GM12875 (cell line): ENCODE measurements around the gene CASTOR1.
A peak's percentile ranks its signal among the peaks of the same experiment; 100 is the strongest.

Source experiments
- H3K4me3 ChIP-seq: one replicate; pipeline ENCODE4 v1.5.1; 2011; ENCODE audit warnings: low read depth, low read length, control low read depth
- TF ChIP-seq, protein P1 (sequence below): IDR thresholded peaks from 2 replicates; pipeline ENCODE4 v1.5.1; 2011; ENCODE audit warnings: low read depth, mild to moderate bottlenecking, control low read depth, inconsistent platforms, low read length, moderate library complexity, borderline replicate concordance; ENCODE audit not compliant: insufficient read depth

CASTOR1 gene

DNA sequence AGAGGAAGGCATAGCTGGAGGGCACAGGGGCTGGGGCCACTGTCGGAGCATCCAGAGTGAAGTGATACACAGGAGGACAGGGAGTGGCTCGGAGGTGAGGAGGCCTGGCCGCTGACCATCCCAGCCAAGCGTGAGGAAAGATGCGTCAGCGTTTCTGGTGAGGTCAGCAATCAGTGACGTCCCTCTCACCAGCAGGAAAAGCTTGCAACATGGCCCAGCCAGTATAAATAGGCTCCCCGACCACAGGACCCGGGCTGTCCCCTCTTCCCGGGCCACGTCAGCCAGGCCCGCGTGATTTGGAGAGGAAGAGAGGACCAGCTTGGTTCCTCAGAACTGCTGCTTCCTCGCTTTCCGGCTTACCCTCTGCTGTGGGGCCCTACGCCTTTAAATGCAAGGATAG, 18.5 kb downstream of the CASTOR1 start:
- H3K4me3 ChIP-seq, result no peak overlapping the region
- TF ChIP-seq, protein P1, sequence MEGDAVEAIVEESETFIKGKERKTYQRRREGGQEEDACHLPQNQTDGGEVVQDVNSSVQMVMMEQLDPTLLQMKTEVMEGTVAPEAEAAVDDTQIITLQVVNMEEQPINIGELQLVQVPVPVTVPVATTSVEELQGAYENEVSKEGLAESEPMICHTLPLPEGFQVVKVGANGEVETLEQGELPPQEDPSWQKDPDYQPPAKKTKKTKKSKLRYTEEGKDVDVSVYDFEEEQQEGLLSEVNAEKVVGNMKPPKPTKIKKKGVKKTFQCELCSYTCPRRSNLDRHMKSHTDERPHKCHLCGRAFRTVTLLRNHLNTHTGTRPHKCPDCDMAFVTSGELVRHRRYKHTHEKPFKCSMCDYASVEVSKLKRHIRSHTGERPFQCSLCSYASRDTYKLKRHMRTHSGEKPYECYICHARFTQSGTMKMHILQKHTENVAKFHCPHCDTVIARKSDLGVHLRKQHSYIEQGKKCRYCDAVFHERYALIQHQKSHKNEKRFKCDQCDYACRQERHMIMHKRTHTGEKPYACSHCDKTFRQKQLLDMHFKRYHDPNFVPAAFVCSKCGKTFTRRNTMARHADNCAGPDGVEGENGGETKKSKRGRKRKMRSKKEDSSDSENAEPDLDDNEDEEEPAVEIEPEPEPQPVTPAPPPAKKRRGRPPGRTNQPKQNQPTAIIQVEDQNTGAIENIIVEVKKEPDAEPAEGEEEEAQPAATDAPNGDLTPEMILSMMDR, result no peak

DNA sequence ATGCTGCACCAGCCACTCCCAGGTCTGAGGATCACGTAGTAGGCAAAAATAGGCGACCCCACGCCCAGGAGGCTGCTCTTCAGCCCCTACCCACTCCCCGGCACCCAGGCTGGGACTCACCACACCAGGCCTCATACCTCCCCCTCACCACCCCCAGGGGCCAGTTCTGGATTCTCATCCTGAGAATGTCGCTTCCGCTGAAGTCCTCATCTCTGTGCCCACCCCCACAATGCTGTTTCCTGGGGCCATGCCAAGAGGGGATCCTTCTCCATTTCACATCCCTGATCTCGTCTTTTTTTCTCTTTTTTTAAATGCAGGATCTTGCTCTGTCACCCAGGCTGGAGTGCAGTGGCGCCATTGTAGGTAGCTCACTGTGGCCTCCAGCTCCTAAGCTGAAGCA, 21.0 kb downstream of the CASTOR1 start:
- no peak overlapping the region for H3K4me3 ChIP-seq
- TF ChIP-seq, protein P1, result no peak

DNA sequence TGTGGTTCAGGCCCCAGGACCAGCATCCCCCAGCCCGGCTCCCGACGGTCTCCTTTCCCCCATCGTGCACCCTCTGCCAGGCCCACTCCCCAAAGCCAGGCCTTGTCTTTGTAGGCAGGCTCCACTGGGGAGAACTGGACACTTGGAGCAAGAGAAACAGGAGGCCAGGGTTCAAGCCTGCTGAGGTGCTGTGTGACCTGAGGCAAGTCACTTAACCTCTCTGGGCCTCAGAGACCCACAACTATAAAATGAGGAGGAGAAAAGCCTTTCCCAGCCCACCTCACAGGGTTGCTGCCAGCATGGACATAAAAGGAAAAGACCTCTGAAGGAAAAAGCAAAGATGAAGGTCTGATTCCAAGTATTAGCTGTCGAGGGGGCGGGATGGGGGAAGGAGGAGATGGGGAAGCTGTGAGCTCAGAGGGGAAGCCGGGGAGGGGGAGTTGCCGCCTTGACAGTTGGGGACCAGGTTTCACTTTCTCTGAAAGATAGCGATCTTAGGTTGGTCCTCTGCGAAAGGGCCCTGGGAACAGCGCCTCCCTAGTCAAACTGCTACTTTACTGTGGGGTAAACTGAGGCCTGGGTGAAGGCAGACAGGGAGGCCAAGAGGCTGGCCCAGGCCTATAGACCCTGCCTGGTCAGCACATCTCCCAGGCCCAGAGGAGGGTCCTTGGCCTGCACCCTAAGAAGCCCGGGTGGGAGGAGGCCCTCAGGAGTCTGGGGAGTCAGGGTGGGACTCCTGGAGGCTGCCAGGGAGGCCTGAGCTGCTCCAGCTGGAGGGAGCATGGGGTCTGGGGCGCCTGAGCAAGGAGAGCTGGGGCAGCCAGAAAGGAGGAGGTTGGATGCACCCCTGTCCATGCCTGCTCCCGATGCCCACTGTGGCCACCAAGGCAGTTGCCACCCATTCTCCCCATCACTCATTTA, 21.7 kb downstream of the CASTOR1 start:
- peak overlapping the region; percentile 62 for H3K4me3 ChIP-seq
- TF ChIP-seq, protein P1, result no peak

DNA sequence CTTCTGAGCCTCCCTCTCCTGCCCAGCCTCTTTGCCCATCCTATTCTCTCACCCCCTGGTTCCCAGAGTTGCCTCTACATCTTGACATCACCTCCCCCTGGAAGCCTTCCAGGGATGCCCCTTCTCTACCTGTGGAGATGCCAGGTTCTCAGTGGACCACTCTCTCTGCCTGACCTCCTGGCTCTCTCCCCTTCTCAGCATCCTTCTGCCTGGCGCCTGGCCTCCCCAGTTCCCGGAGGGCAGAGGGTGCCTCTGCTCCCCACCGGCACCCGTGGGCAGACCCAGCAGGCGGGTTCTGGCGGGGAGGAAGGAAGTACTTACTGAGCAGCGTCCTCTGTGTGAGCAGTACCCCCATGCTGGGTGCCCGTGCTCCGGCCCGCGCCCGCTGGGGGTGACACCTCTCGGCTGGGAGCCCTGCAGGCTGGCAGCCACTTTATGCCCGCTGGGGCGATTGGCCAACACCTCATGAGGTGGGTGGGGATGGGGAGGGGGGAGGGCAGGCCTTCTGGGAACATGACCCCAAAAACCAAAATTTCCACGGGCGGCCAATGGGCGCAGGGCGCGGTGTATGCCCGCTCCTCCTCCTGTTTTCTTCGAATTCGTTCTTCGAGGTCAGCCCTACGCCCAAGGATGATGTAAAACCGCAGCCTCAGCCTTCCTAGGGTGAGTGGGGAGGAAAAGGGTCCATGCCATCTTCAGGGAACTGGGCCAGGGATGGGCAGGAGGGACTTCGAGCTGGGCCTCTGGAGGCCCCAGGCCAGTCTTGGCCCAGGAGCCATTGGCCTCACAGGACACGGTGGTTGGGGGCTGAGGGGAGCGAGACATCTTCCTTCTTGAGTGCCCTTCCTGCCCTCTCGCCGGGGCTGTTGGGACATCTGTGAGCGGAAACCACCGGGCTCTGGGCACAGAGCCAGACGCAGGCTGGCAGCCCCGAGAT, 22.6 kb downstream of the CASTOR1 start, which contains the start of gene OSM:
TSS of gene OSM (minus strand) at position 407 of the 937 bp plus-strand sequence. CDS start at position 355, 52 bp downstream.
- TF ChIP-seq, protein P1, result no peak
- H3K4me3 ChIP-seq, result peak within 1 kb of the TSS; percentile 62

DNA sequence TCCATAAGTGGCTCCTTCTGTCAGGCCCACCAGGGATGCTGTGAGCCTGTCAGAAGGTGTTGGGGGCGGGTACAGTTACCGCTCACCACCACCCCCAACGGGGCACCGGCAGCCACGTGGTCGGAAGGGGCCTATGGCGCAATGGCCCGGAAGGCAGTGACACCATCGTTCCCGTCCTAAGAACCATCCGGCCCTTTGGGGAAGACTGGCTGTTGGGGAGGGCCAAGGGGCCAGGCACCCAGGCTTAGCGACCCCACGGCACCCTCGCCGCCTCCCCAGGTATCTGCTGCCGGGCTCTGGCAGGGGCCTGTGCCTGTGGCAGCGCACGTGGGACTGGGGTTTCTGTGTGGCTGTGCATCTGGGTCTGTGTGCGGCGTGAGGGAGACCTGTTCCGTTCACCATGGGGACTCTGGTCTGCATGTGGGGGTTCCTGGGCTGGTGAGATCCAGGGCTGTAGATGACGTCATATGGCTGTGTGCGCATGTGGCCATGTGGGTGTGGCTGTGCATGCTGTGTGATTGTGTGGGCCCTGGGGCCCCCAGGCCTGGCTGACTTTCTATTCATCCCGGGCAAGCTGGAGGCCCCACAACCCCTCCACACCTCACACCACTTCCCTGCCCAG, 23.4 kb downstream of the CASTOR1 start:
- TF ChIP-seq, protein P1, result no peak
- H3K4me3 ChIP-seq, result peak overlapping the region; percentile 62

- H3K4me3 ChIP-seq, result no peak overlapping the region
- TF ChIP-seq, protein P1, result no peak
Measured at GRCh38 chr22:30265131-30265720, 24.1 kb downstream of the CASTOR1 start.
